Myocyte (in vitro differentiated cells): Measurements from ENCODE around the gene ASPHD2. TPM values are rescaled to one million over a fixed set of nuclear protein-coding genes. Genes with fewer than 3 reads are reported as not detected.
A peak's percentile ranks its signal among the peaks of the same experiment; 100 is the strongest.

Experiments used
- DNase-seq: peaks from one replicate; pipeline ENCODE4 v3.0.0-alpha.2; 2012; ENCODE audit warnings: low read depth
- total RNA-seq: library from RNA; depleted of rRNA; stranded (reverse); fragments of >200 nt; gene quantifications from 2 replicates; pipeline ENCODE4 v1.2.3, GENCODE V29; 2014

ASPHD2 gene
- total RNA-seq, 1 donor from 2014 or later = 0.21 TPM

GRCh38 chr22:26471522-26471921 lies 42.5 kb downstream of the ASPHD2 start:
- DNase-seq = peak; percentile 95

- DNase-seq = peak; percentile 69
Measured at GRCh38 chr22:26474682-26475081, 45.6 kb downstream of the ASPHD2 start.

- no peak for DNase-seq
Measured at GRCh38 chr22:26476705-26477340, 47.8 kb downstream of the ASPHD2 start.

- no peak for DNase-seq
Measured at GRCh38 chr22:26477341-26477731, 48.3 kb downstream of the ASPHD2 start.

GRCh38 chr22:26479043-26479791 lies 50.2 kb downstream of the ASPHD2 start:
- no peak for DNase-seq

GRCh38 chr22:26479792-26480610 lies 50.9 kb downstream of the ASPHD2 start:
- DNase-seq = no peak

GRCh38 chr22:26480611-26480932 lies 51.5 kb downstream of the ASPHD2 start:
- DNase-seq = no peak

- DNase-seq = no peak
Measured at GRCh38 chr22:26481112-26481693, 52.1 kb downstream of the ASPHD2 start.

- DNase-seq = no peak
Measured at GRCh38 chr22:26481694-26482093, 52.6 kb downstream of the ASPHD2 start.

GRCh38 chr22:26482161-26482560 lies 53.1 kb downstream of the ASPHD2 start:
- no peak for DNase-seq

- no peak for DNase-seq
Measured at GRCh38 chr22:26483043-26483438, 54.0 kb downstream of the ASPHD2 start.

- DNase-seq = peak; percentile 89
Measured at GRCh38 chr22:26483439-26484359, 54.6 kb downstream of the ASPHD2 start, which contains the start of the genes HPS4 and SRRD. Gene HPS4 (minus strand): TSS chr22:26483783. CDS start chr22:26481762, 2,021 bp downstream. Gene SRRD (plus strand): TSS chr22:26483877. CDS start chr22:26483891, 14 bp downstream.

GRCh38 chr22:26484360-26484706 lies 55.3 kb downstream of the ASPHD2 start:
- no peak for DNase-seq

GRCh38 chr22:26485013-26485412 lies 56.0 kb downstream of the ASPHD2 start:
- no peak for DNase-seq

- no peak for DNase-seq
Measured at GRCh38 chr22:26485806-26486390, 56.8 kb downstream of the ASPHD2 start.

GRCh38 chr22:26486394-26486793 lies 57.3 kb downstream of the ASPHD2 start:
- no peak for DNase-seq

- DNase-seq = no peak
Measured at GRCh38 chr22:26487996-26488395, 58.9 kb downstream of the ASPHD2 start.

- DNase-seq = no peak
Measured at GRCh38 chr22:26489447-26490036, 60.5 kb downstream of the ASPHD2 start.

GRCh38 chr22:26492220-26492619 lies 63.2 kb downstream of the ASPHD2 start:
- no peak for DNase-seq

- DNase-seq = no peak
Measured at GRCh38 chr22:26494506-26494905, 65.4 kb downstream of the ASPHD2 start.
